ENCODE measurements around the gene SKOR2.

Gene SKOR2

DNA sequence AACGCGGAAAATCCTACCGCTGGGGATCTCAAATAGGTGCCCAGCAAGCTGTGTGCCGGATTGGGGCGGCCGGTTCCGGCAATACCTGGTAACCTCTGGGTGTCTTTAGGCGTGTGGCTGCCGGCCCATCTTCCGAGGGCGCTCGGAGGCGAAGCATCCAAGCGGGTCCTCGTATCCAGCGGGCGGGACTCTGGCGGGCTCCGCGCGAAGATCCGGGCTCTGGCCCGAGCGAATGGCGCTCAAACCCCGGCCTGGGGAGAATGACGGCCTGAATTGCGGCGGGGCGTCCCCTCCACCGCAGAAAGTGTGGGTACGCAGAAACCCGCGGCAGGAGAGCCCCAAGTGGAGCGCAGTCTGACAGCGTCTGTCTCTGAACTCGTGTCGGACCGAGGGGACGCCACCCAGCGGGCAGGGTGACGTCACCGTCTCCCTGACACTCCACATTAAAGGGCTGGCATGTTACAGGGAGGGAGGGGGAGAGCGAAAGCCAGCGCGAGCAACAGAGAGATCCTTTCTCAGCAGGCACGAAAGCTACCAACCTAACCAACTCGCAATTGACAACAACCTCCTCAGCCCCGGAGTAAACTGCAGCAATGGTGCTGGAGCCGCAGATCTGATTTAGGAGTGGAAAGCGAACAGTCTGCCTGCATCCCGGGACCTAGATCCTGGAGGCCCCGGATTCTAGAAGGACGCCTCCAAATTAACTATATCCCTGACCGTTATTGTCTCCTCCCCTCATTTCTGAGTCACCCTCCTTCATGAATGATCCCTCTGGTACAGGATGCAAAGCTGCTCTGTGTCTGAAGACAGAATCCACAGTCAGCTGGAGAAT lies at the start of gene SKOR2:
Gene SKOR2 (minus strand): TSS at position 372 of the 832 bp plus-strand sequence. CDS start 2,477 bp downstream, outside the sequence.
- DNase-seq, result no peak

DNA sequence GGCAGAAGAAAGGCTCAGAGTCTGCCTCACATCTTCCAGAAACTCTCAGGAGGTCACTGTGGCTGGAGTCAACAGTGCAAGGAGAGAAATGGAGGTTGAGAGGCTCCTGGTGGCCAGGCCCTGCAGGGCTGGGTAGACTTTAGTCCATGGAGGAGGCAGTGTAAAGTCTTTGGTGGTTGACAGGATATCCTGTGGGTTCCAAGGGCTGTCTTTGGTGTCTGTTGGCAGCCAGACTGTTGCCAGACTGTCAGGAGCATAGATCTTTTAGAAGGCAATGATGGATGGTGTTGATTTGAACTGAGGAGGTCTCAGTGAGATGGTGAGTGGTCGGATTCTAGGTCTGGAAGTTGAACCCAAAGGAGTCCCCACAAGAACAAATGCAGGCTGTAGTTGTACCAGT lies 45.0 kb upstream of the SKOR2 start:
- DNase-seq, result no peak

GRCh38 chr18:47294801-47295200 lies 43.3 kb upstream of the SKOR2 start:
- DNase-seq, result no peak

- DNase-seq, result no peak
Observed at GRCh38 chr18:47288741-47289140, 37.3 kb upstream of the SKOR2 start.

DNA sequence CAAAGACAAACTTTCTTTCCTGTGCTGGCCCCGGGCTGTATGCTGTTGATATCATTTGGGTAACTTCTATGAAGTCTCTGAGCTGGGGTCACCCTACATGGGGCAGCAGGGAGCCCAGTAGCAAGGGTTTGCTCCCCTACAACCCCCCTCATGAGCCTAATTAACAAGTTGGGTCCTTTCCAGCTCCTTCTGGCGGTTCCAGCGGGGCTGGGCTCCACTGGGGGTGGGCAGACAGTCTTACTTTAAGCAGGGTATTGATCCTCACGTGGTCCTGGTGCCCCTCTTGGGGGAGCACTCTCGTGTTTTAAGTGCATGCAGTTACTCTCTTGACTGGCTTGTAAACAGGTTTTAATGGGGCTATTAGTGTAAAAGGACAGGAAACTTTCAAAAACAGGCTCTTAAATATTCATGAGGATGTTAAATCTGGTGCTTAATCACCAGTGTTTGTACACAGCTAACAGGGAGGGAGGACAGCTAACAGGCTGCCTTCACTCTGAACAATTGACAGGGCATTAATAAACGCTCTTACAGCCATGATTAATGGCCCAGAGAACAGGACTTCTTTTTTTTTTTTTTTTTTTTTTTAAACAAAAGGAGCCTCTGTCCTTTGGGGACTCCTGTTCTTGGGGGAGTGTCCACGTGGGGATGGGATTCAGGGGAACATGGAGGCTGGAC lies 36.6 kb upstream of the SKOR2 start:
- DNase-seq, result no peak

DNA sequence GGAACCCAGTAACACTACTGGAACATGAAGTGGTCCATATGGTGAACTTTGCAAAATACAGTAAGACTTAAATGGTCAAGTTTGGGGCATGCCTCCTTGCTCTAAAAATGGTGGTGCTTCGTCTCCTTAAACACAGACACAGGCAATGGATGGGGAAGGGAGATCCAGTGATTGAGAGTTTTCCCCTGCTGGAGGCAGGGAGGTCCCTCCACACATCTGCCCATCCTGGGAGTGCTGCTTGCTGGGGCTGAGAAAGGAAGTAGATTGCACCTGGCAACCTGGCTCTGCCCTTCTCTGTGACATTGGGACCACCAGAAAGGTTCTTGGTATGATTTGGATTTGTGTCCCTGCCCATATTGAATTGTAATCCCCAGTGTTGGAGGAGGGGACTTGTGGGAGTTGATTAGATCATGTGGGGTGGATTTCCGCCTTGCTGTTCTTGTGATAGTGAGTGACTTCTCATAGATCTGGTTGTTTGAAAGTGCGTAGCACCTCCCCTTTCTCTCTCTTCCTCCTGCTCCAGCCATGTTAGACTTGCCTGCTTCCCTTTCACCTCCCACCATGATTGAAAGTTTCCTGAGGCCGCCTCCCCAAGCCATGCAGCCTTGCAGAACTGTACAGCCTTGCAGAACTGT lies 35.4 kb upstream of the SKOR2 start:
- no peak for DNase-seq

DNA sequence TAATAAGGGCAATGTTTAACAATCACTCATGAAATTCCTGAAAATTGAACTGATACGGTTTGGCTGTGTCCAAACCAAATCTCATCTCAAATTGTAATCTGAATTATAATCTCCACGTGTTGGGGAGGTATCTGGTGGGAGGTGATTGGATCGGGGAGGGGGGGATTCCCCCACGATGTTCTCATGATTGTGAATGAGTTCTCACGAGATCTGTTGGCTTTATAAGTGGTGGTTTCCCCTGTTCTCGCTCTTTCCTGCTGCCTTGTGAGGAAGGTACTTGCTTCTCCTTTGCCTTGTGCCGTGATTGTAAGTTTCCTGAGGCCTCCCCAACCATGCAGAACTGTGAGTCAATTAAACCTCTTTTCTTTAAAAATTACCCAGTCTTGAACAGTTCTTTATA lies 34.0 kb upstream of the SKOR2 start:
- no peak for DNase-seq

- DNase-seq, result no peak
Observed at GRCh38 chr18:47284721-47285395, 33.4 kb upstream of the SKOR2 start.

- DNase-seq, result no peak
Observed at GRCh38 chr18:47283476-47283875, 32.0 kb upstream of the SKOR2 start.

DNA sequence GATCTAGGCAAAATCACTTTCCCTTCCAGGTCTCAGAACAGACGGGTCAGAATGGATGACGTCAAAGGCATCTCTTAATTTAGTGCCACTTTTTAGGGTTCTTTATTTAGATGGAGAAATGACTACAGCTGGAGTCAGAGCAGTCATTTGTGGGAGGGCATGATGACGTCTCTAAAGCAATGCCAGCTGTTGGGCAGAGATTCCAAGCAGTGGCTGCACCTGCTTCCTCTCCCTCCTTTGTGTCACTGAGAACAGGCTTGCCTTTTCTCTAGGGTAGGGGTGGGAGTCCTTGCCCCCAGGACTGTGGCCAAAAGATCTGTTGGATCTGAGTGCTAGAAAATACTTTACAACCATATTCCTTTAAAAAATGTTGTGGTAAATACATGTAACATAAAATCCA lies 28.7 kb upstream of the SKOR2 start:
- no peak for DNase-seq

GRCh38 chr18:47274961-47275360 lies 23.5 kb upstream of the SKOR2 start:
- DNase-seq, result no peak

DNA sequence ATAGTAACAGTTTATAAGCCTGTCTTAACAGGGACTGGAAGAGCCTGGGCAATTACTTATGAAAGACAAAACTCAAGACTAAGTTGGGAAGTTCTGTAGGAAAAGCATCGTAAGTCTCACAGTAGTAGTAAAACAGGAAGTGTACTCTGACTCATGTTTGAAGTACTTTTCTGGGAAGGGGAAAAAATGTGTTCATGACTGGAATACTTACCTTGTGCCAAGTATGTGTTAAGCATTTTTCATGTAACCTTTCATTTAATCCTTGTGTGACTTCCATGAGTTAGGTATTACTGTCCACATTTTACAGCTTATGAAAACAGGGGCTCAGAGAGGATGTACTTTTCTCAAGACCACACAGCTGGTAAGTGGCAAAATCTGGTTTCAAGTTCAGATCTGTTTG lies 13.7 kb upstream of the SKOR2 start:
- DNase-seq, result no peak

GRCh38 chr18:47264308-47264700 lies 12.8 kb upstream of the SKOR2 start:
- DNase-seq, result no peak

DNA sequence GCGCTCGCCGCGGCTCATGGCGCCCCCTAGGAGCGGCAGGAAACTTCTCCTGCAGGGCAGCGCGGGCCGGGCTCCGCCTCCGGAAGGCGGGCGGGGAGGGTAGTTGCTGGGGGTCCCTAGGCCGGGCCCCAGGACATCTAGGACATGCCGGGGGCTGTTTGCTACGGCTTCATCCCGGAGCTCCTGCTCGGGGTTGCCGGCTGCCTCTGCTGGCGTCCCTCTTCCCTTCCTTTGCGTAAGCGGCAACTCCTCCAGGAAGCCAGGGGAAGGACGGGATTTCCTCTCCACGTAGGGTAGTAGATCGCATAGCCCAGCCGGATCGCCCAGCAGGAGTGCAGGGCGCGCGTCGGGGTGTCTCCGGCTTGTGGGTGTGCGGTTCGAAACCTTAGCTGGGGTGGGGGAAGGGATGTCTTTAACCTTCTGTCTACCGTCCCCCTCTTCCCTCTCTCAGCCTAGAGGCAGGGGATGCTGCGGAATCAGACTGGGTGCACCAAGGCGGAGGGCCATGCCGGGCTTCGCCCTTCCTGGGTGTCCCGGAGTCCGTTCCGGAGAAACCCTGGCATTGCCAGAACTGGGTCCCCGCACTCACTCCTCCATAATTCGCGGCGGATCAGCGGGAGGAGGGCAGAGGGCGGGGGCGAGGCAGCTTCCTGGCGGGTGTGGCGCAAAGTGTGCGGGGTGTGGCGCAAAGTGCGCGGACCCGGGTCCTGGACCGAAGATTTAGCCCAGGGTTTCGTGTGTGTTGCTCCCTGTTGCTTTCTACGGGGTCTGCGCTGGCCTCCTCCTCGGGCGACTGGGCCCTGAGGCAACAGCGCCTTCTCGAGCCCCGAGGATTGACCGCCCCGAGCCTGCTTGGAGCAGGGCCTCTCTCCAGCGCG lies 12.2 kb upstream of the SKOR2 start:
- no peak for DNase-seq

DNA sequence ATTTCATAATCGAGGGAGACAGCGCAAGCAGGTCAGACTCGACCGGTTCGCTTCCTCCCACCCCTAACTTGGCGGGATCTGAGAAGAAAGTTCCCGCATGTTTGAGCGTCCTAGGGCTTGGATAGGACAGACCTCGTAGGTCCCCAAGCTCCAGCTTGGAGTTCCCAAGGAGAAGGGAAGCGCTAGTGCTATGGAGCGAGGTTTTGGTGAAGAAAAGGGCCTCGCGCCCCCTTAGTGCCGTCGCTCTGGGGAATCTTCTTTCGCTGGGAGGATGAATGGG lies 11.6 kb upstream of the SKOR2 start:
- DNase-seq, result no peak

GRCh38 chr18:47262301-47263149 lies 11.1 kb upstream of the SKOR2 start:
- no peak for DNase-seq

DNA sequence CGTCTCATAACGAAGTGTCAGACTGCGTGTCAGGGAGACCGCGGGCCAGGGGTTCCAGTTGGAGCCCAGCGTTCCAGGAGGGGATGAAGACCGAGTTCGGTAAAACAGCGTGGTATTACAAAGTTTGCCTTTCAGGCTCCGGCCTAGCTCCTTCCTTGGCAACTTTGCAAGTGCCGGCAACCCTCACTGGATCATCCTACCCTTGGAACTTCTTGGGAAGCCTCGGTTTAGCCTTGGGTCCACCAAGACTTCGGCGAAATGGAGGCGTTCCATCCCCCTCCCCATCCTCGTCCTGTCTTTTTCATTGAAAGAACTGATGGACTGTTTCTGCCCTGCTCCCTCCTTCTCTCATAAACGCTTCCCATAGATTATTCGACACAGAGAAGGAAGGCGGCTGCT lies 10.4 kb upstream of the SKOR2 start:
- no peak for DNase-seq

DNA sequence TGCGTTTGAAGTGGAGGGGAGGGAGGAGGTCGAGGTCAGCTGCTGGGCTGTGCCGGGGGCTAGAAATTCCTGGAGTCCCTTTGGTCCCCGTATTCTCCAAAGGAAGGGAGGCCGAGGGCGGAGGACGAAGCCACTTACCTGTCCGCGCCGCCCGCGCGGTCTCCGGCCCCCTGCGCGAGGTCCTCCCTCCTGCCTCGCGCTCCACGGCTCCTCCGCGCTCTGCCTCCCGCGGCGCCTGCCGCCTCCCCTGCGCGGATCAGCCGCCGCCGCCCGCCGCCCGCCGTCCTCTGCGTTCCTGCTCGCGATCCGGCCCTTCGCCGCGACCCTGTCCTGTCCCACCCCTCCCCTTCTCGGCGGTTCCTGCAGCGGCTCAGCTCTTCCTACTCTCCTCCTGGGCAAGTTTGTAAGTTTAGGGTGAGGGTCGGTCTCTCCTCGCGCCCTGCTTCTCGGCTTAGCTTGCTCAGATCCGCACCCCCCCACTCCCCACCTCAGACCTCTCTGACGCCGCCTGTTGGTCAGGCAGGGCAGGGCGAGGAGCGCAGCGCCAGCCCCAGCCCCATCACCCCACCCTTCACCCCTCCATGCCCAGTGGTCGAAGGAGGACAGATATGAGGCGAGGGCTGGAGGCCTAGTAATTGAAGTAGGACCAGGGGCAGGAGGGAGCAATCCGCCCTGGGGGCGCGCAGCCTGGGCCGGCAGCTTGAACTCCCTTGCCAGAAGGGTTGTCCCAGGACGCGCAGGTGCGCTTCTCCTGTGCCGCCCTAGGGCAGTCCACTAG lies 9.7 kb upstream of the SKOR2 start:
- DNase-seq, result no peak

DNA sequence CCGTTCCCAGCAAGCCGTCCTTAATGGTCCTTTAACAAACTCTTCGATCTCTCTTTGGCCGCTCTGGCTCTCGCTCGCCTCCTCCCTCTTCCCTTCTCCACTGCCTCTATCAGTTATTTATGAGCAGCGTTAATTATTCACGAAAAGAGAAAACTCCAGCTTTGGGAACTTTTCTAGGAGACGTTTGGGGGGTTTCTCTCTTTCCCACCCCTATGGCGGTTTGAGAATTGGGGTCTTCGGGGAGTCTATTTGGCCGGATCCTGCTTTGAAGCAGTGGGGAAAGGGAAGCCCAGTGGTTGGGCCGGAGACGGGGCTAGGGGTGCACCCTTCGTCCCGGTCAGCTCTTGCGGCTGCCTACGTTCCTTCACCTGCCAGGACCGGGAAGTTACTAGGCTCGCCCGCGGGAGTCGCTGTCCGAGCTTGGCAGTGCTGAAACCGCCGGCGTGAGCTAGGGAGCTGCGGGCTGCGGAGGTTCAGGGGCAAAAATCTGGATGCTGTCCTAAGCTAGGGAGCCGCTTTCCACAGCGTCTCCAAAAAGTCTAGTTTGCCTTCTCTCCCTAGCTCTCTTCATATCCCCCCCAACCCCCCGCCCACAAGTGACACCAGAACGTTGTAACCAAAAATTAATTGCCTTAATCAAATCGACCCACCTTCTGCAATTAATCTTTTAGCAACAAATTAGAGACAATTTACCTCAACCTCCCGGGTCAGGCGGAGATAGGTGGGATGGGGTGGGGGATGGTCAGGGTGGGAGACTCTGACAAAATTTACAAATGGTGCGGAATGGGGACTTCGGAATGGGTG lies 8.9 kb upstream of the SKOR2 start:
- no peak for DNase-seq

GRCh38 chr18:47254341-47254939 lies 3.0 kb upstream of the SKOR2 start:
- no peak for DNase-seq

All from NCI-H187 treated with DMSO at 0.1 percent for 48 hours (cell line).